HG02588 (cell line): Measurements from ENCODE around the gene CPVL.
"Not testable (repeated sequence)": the region's sequence is repeated elsewhere in the genome, so short reads cannot be mapped to it uniquely, and the experiment has no call there.

Source experiments
- ATAC-seq: cut with Tn5 transposase; IDR thresholded peaks from one replicate; pipeline ENCODE4 v1.9.1; 2021; ENCODE audit warnings: mild to moderate bottlenecking, moderate library complexity; ENCODE audit not compliant: unreplicated experiment

The CPVL gene

DNA sequence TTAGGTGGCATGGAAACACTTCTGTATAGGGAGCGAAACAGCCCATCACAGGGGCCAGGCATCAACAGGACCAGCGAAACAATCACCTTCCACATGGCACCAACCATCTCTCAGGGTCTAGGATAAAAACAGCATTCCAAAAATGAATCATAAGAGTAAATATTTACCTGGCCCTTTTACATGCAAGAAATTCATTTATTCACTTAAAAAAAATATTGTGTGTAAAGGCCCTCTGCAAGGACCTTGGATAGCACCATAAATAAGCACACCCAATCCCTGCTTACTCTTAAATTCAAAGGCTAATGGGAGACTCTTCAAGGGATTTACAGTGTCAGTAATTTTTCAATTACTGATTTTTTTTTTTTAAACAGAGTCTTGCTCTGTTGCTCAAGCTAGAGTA, 25.4 kb downstream of the CPVL start:
- ATAC-seq: no peak

DNA sequence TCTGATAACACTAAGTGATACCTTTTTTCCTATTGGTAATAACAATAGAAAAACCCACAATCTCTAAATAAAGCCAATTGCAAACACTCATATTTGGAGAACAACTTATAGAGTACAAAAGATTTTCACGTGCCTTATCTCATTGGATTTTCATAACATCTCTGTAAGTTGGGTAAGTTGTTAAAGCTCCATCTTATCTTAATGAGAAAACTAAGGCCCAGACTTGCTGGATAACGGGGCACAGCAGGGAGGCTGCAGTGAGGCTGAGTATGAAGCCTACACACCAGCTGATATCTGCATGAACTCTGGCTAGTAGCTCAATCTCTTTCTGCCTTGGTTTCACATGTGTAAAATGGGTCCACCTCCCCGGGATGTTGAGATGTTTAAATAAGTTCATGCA, 26.8 kb downstream of the CPVL start:
- no peak for ATAC-seq

DNA sequence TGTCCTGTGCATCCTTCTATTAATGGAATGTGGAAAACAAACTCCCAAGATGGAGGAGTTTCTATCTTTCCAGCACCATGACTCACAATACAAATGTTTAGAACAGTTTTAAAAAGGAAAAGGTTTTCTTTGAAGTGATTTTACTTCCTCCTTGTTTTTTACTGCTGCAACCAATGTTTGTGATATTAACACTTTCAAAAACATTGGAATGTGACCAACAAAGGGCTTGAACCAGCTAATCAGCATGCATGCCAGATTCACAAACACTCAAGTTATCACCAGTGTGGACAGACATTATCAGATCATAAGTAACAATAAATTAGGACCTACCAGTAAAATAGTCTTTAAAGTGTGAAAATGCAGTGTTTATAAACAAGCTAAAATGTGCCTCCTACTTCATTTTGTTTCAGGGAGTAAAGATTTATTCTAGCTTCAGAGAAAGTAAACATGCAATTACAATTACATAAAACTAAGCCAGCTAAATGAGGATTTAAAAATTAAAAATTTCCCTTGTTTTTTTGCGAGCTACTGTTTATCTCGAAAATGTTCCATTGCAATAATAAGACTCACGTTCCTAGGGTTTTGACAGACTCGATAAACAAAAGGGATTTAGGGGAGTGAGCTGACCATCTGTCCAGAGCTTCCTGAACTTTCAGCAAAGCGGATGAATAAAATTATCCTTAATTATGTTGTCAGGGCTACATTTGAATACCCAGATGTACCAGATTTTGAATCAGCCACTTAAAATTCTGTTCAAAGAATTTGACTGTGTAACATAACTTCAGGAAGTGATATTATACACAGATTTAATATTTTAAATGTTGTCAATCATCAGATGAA, 29.8 kb downstream of the CPVL start:
- no peak for ATAC-seq

DNA sequence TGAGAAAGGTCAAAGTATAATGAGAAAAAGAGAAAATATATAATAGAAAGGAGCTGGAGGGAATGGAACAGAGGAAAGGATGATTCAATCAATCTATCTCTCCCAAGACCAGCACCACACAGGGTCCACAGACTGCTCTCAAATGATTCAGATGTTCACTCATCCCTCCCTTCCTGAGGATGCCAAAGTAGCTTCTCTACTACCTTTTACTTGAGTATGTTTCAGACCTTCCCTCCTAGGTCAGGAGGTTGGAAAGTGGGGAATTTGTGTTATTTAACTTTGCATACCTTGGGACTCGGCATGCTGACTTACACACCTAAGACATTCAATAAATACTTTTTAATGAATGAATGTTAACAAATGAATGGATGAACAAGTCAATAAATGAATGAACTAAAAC, 30.6 kb downstream of the CPVL start:
- no peak for ATAC-seq

DNA sequence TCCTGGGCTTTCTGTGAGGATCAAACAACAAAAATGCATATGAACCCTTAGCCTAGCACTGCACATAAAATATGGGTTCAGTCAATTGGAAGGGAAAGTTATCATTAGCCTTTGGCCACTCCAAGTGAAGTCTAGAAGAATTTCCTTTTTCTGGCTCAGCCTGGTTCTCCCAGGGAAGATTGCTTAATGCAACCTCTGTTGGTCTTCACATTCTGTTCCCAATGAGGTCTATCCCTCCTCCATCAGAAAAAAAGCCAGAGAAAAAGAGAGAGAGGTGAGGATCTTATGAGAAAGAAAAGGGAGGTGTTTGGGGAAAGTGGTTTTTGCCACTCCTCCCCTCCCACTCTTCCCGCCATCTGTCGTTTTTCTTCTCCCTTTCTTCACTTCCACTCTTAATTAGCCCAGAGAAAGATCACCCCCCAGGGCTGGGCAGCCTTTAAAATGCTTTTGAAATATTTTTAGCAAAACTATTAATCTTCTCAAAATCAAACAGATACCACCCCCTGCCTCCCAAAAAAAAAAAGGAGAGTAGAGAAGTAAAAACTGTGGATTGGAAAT, 31.1 kb downstream of the CPVL start:
- no peak for ATAC-seq

DNA sequence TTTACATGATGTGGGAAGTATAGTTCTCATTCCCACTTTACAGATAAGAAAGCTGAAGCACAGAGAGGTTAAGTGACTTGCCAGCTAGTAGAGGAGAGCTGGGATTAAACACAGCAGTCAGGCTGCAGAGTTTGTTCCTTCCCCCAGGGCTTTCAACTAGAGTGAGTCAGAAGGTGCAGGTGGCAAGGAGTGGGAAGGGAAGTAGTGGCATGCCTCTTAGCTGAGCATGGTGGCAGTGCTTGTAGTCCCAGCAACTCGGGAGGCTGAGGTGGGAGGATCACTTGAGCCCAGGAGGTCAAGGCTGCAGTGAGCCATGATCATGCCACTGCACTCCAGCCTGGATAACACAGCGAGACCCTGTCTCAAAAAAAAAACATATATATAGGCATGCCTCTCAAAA, 32.1 kb downstream of the CPVL start:
- not testable (repeated sequence) for ATAC-seq

DNA sequence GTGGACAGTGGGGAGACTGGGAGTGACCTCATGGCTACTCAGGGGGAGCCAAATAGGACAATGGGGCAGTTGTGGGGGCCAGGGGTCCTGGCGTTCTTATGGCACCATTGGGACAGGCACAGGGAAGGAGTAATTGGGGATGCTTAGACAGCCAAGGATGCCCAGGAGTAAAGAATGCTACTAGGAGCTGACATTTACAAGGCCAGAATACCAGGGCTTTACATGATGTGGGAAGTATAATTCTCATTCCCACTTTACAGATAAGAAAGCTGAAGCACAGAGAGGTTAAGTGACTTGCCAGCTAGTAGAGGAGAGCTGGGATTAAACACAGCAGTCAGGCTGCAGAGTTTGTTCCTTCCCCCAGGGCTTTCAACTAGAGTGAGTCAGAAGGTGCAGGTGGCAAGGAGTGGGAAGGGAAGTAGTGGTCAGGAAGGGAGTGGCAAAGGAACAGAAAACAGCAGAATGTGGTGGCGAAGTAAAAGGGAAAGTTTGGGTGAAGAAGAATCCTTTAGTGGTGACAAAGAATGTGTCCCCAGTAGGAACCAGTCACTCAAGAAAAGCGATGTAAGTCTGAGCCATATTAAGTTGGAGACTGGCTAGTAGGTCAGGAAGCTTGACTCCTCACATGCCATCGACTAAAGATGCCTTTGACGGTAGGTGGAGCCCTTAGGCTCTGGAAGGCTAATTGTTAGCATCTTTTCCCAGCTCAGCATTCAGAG, 32.8 kb downstream of the CPVL start:
- ATAC-seq: no peak

DNA sequence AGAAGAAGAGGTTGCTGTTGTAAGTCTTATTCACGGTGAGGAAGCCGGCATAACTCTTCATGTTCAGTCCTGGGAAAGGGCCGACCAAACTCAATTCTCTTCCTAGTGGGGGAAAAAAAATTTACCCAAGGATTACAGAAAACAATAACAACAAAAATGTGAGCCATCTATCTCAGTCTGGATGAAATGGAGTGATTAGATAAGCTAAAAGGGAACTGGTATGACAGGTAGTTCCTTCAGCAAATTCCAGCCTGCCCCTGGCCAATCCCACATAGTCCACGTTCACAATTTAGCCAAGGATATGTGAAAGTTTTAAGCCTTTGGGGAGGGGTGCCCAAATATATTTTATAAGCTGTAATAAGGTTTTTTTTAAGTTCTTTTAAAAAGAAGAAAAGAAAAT, 33.6 kb downstream of the CPVL start:
- no peak for ATAC-seq

DNA sequence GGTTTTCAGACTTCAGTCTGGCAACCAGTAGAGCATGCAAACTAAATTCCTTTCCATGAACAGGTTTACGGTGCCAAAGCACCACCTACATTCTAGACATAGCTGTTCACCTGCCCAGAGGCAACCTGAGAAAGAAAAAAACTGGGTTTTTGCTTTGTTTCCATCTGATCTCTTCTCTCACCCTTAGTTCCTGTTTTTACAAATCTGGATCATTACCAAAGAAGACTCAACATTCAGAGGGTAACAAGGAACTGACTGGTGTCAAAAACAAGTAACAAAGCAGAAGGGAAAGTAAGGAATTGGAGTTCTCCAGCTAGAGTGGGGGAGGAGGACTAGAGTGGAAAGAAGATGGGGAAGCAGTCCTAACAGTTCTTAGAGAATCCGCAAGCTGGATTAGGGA, 36.4 kb downstream of the CPVL start:
- ATAC-seq: no peak

DNA sequence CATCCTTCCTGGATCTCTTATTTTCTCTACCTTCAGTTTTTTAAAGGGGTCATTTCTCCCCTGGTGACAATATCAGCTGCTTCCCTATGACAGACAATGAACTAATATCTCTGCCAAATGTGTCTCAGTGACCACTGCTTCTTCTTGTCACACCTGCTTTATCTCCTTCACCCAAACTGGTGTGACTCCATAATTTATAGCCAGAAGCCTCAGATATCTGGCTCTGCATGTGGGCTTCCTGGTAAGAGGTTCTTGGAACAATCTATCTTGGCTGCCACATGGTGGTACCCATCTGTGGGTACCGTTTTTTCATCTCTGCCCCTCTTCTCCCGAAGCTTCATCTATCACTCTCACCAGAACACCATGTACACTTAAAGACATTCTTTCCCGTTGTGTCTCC, 37.0 kb downstream of the CPVL start:
- ATAC-seq: no peak

DNA sequence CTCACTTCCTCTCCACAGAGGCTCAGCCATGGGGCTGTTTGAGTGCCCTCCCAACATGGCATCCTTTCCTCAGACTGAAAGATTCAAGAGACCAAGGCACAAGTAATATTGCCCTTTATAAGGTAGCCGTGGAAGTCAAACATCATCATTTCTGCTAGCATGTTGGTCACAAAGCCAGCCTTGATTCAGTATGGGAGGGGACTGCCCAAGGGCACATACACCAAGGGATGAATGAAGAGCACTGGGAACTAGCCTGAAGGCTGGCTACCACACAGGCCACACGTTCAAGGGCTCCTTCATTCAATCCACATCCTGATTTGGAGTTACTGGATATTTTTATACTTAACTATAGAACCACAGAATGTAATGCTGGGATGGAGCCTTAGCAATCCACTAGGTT, 39.3 kb downstream of the CPVL start:
- ATAC-seq: no peak

DNA sequence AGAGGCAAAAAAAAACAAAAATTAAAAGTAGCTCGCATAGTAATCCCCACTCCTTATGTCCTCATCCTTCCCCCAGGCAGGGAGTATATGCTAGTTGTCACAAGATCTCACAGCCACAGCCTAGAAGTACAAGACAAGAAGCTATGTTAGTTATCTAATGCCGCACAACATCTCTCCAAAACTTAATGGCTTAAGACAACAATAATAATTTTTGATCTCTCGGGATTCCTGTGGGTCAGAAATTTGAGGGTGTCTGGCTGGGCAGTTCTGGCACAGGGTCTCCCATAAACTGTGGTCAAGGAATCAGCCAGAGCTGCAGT, 39.7 kb downstream of the CPVL start:
- ATAC-seq: no peak

DNA sequence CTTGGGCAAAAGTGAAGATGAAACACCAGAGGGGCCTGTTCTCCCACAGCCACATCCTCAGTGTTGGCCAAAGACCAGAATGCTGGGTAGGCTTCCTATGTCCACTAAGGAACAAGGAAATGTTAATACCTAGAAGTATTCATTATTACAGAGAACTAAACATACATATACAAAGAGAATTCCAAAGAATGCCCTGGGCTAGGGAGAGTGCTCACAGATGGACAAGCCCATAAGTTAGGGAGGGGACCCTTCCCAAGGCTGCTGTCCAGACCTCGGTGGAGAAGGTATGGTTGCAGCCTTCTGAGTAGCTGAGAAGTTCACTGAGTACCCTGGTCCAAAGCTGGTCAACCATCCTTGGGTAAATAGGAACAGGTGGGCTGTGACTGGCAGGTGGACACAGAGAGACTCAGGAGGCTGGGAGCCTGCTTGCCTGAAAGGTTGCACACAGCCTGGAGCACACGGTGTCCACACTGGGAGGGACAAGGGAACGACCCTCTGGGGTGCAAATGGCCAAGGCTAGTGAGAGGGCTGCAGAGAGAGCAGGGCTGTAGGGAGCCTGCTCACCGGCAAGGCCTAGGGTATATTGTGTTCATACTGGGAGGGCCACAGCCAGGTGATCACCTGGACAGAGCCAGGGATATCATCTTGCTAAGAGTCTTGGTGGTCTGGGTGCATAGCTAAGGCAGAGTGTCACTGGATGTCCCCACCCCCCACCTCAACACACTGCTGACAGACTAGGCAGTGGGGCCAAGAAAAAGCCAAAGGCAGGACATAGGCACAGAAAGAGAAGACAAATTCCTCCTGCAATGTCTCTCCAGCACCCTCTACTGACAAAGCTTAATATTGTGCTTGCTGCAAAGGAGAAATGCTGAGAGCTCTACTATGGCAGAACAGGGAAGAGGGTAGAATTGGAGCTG, 40.3 kb downstream of the CPVL start:
- ATAC-seq: no peak

DNA sequence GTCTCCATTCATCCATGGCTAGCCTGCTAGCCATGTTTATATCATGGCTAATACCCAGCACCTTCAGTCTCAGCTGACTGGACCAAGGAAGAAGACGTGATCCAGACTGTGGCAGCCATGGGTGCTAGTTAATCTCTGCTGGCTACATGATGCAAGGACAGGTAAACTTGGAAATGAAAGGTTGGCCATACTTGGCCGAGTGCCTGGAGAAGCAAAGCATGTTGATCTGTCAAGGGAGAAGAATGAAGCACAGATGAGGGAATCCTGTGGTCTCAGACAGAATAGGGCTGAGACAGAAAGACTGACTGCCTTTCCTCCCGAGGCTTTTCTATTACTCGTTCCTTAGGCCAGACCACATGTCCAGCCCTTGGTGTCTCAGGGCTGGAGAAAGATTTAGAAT, 41.1 kb downstream of the CPVL start:
- ATAC-seq: no peak

DNA sequence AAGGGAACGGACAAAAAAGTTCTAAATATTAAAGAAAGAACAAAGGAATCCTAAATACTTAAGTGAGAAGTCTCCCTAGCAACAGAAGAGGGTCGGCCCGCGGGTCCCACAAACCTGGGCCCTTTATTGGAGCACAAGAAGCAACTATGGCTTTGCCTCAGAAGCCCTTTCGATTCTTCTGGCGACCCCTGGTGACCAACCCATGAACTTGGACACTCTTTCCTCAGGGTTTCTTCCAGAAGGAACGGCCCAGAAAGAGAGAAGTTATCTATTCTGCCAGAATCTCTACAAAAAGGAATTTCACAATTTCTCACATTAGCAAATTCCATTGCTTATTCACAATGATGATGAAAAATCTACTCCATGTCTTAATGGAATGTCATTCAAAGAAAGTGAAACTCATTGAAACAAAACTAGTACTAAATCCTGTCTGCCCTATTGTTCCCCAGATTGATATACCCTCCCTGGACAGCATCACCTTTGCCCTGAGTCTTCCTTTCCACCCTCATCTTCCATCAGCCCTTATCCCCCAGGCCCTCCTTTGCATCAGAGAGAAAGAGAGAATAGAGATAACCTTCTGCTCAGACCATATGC, 43.7 kb downstream of the CPVL start:
- no peak for ATAC-seq

DNA sequence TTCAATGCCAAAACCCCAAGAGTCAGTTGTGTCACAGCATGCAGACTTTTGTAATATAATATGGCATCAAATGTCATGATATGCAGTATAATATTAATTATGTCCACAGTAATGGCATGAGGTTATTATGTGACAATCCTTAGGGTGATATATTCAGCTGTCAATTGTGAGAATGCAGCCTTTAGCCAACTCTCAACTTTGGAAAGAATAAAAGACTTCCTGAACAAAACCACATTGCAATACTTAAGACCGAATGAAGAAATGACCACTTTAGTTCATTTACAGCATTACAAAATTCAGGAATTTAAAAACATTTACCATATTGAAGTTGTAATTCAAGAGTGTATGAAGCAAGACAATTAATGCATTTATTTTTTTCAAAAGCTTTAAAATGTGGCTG, 45.4 kb downstream of the CPVL start:
- no peak for ATAC-seq

DNA sequence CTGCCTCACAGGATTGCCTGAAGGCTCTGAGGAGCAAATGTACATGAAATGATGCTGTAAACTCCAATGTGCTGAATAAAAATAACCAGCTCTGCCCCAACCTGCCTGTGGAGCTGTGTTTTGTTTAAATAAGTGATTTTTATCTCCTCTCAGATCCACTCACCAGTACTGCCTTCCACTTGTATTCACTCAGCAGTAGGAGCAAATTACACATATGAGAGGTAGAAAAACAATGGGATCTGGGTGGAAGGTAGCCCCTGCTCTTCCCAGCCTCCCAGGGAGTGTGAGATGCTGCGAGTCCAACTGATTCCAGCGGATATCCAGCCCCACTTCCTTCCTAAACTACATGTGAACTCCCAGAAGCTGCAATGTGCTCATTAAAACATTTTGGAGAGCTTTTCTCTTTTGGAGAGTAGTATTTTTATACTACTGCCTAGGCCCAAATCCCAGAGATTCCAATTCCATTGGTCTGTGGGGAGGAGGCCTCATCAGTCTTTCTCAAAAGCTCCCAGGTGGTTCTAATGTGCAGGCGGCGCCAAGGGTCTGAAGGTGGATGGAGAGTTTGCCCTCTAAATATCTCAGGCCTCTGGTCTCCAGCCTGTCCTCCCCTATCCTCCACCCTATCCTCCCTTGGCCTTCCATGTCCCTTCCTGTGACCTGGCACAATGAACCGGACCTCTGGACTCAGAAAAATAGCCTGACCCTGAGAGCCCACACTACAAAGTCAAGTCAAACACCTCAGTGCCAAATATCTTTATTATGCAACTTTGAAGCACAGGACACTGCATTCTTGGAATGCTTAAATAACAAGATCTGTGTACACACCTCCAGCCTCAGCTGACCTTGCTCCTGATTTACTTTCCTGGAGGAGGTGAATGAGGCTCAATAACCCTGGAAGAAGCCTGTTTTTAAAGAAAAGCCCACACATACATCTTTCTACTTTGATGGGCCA, 46.2 kb downstream of the CPVL start:
- no peak for ATAC-seq

DNA sequence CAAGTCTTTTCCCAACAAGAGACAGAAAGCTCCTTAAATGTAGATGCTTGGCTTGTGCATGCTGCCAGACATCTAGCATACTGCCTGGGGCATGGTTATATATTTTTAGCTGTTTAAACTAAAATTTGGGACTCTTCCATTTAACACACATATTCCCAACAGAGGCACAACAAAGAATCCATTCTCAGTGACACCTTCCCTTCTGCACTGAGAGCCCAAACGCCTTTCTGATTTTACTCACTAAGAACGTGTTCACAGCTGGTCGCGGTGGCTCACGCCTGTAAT, 49.9 kb downstream of the CPVL start:
- ATAC-seq: no peak

DNA sequence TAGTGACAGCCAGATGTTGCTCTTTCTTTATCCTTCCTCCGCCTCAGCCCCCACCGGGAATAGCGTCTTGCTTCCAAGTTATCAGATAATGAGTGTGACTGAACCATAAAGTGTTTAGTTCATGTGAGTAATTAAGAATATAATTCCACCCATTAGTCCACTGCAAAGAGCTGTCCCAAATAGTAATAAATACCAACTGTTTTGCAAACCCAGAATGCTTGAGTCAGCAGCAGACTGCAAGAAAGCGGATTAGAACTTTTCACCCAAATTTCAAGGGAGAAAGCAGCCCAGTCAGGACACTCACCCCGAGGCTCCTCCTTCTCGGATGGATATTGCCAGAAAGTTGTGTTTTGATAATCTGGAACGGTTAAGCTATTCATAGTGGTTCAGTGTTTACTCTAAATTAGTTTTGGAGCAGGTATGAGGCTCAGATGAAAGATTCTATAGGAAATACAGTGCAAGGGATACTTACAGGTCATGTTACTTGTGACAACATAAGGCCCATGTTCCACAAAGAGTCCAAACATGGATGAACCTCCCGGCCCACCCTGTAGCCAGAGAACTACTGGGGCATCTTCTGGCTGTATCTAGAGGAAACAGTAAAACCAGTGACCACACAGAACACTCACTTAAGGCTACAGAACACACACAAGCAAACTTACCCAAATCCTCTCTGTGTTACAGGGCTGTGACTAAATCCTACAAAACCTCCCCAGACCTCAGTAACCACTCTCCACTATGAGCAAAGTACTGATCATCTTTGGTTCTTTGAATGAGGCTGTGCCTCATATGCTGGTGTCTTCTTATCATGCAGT, 50.5 kb downstream of the CPVL start:
- ATAC-seq: no peak
